ENCODE measurements around the gene ADAM8.

The ADAM8 gene

DNA sequence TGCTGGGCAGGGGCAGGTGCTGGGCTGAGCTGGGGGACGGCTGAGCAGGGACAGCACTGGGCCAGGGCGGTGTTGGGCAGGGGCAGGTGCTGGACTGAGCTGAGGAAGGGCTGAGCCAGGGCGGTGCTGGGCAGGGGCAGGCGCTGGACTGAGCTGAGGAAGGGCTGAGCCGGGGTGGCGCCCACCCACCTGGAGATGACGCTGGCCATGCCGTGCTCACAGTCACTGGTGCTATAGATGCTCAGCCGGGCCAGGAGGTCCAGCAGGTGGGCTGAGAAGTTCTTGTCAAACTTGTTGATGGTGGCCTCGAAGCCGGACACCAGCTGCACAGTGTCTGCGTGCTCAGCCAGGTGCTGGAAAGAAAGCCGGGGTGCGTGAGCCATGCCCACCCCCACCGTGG lies 4.4 kb upstream of the ADAM8 start:
- no peak for DNase-seq

DNA sequence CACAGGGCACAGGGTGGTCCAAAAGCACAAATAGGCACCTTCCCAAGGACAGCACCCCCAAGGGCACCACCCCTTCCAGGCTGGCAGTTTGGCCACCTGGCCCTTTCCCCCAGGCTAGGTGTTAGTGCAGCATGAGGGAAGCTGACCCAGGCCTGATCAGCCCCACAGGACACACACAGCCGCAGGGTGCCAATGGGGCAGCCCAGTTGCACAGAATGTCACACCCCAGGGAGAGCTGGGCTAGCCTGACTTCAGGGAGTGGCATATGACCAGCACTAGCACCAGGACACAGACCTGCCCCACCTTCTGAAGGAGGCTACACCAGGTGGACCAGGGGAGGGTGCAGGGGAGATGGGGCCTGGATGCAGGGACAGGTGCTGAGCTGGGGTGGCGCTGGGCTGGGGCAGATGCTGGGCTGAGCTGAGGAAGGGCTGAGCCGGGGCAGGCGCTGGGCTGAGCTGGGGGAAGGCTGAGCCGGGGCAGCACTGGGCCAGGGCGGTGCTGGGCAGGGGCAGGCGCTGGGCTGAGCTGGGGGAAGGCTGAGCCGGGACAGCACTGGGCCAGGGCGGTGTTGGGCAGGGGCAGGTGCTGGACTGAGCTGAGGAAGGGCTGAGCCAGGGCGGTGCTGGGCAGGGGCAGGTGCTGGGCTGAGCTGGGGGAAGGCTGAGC lies 3.9 kb upstream of the ADAM8 start:
- no peak for DNase-seq

DNA sequence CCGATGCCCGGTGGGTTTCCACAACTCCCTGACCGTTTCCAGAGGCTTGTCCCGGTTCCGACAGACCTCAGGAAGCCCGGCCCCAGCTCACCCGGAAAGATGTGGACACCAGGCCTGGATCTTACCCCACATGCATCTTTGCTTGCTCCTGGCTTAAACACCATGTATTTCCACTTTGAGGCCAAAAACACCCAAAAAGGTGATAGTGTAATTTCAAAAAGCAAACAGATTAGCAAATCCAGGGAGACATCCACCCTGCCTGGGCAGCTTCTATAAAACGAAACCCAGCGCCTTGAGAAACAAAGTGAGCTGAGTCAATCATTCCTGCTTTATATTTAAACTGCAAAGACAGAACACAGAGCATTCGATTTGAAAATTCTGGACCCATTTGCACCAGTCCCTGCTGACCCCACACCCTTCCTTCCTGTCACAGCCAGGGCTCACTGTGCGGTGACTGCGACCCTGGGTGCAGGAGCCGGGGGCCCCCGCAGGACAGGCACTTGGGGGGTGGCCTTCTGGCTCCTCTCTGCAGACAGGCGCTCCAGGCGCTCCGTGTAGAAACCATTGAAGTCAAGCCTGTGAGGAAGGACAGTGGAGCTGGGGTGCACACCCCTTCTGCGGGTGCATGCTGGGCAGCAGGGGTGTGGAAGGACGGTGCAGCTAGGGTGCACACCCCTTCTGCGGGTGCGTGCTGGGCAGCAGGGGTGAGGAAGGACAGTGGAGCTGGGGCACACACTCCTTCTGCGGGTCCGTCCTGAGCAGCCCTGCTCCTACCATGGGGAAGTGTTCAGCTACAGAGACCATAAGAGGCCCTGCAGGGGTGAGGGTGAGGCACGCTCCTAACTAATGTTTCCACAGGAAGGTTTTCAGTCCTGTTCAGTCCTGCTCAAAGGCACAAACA lies 2.9 kb upstream of the ADAM8 start:
- DNase-seq: no peak

DNA sequence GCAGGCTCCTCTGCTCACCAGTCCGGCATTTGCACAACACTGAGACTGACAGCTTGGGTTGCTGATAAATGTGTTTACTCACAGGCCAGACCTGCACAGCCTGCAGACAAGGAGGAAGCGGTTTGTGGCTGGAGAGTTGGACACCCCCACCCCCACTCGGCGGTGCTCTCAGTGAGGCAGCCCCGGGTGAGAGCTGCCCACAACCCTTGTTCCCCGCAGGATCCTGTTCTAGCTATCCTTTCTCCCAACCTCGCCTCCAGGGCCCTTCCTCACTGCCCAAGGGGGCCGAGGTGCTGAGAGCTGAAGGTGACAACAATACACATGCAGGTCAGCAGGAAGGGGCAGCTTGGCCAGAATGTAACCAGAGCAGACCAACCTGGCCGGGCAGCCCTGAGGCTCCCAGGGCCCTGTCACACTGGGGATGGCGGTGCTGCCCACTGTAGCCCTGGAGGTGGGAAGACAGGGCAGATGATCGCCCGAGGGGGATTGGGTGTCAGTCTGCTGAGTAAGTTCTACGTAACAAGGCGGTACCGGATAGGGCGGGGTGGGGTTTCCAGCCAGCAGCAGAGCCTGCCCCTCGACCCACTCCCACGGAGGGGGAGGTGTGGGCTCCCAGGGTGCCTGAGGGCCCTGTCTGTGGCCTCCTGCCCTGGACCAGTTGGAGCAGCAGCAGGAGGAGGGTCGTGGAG lies 2.1 kb upstream of the ADAM8 start:
- DNase-seq: no peak

DNA sequence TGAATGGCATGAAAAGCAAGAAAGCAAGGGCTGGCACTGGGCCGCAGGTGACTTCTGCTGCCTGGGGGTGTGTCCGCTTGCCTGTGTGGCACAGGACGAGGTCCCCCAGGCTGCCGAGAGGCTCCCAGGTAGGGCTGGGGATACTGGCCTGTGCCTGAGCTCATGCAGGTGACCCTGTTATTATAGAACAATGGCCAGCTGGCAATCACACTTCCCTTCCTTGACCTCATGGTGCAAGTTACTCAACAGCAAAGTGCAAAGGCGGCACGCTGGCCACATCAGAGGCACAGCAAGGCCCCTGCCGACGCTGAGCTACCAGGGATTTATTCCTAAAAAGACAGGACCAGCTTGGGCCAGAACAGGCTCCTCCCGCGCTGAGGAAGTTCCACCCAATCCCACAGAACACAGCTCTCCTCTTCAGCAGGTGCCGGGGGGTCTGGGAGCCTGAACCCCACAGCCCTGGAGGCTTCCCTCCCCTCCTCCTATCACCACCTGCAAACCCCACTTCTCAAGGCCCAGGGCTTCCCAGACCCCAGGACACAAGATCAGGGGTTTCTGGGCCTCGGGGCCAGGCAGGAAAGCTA lies 1.4 kb upstream of the ADAM8 start:
- no peak for DNase-seq

DNA sequence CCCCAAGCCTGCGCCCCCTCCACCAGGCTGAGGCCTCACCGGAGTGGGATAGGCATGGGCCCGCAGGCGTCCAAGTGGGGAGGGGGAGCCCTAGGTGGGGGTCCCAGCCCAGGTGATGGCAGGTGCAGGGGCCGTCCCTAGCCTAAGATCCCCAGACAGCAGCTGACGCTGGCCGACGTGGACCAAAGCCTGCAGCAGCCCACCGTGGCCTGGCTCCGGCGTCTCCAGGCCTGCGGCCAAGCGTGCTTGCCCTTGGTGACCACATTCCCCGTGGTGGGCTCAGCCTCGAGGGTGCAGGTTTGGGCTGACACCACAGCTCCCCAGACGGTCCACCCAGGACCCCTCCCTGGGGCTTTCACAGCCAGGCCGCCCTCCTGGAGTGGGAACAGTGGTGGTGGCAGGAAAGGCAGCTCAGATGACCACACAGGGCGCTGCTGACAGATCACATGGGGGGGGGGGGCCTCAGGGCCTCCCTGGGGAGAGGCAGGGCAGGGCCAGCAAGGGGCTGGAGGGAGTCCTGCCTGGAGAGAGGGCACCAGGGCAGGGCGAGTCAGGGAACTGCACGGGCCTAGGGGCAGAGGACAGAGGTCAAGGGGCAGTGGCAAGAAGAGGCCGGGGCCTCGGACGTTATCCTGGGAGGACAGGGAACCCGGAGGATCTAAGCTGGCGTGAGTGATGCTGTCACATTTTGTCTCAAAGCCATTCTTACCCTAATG lies 767 bp upstream of the ADAM8 start:
- no peak for DNase-seq

DNA sequence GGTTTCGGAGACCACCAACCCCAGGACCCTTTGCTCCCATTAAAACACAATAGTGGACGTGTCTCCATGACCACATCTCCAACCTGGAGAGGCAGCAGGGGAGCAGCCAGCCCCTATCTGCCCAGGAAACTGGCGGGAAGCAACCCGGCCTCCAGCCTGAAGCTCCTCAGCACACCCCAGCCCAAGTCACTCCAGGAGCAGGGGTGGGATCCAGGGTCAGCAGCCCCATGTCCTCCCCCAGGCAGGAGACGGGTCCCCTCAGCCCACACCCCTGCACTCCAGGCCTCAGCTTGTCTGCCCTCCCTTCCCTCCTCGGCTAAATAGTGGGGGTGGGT lies 601 bp downstream of the ADAM8 start:
- no peak for DNase-seq

DNA sequence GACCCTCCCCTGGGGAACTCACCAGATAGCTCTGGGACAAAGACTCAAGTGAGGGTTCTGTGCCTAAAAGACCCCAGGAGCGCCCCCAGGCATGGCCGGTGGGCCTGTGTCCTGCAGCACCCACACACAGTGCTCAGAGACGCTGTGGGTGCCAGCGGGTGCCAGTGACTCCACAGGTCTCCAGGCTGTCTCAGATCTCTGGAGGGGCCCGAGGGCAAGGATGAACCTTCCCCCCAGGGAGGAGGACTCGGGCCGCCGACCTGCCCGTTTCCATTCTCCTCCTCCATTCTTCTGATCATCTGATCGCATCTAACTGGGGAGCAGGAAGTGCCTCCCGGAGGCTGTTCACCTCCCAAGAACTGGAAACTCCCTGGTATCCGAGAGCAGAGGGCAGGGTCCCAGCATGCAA lies 980 bp downstream of the ADAM8 start:
- peak in 2 of 4 experiments; percentile 21 to 27 for DNase-seq

DNA sequence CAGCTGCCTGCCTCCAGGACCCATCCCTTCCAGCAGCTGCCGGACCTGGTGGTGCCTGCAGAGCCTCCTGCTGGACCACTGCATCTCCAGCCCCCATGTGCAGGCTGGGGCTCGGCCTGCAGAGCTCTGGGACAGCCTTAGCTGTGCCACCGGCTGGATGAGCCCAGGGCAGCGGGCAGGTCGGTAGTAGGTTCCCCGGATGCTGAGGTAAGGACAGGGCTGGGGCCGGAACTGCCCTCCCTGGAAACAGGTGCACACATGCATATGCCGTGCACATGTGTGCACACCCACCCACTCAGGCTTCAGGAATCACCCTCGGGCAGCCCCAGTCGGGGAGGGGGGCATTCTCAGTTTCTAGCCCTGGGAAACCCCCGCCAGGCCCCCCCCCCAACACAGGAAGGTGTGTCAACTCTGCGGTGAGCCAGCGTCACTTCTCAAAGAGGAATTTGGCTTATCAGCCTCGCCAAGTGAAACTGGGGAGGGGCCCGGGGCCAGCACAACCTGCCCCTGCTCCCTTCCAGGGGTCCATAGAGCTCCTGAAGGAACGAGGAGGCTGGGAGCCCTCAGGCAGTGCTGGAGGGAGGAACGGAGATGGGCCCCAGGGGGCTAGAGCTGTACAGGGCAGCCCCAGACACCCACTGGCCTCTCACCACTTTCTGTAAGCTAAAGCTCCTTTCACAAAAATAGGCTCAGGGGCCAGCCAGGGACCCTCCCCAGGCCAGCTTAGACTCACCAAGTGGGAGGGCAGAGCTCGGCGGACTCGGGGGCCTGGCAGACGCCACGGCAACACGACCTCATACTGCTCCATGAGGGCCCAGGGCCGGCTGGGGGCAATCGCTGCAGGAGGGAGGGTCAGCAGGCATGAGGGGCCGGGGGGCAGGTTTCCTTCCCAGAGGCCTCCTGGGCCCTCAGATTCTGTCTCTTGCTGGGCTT lies 1.7 kb downstream of the ADAM8 start:
- peak; percentile 56 to 70 (median 60) for DNase-seq

DNA sequence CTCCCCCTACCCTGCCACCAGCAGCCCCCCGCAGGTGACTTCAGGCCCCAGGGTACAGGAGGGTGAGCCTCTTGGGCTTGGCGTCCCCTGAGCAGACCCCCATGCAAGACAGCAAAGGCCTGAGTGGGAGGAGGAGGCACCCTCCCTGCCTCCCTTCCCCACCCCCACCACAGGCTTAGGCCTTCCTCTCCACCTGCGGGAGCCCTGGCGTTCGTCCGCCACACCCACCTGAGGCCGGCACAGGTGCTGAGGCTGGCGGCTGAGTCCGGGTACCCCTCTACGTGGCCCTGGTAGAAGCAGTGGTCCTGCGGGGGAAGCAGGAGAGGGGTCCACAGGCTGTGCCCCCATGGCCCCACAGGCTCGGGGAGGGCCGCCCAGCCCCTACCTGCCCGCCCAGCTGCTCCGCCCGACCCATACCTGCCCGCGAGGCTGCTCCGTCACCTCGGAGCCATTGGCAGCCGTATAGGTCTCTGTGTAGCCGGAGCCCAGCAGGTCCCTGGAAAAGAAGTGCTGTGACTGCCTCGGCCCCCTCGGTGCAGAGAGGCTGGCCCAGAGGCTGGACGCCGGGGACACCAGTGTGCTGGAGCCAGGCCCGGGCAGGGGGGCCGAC lies 3.0 kb downstream of the ADAM8 start:
- DNase-seq: no peak

DNA sequence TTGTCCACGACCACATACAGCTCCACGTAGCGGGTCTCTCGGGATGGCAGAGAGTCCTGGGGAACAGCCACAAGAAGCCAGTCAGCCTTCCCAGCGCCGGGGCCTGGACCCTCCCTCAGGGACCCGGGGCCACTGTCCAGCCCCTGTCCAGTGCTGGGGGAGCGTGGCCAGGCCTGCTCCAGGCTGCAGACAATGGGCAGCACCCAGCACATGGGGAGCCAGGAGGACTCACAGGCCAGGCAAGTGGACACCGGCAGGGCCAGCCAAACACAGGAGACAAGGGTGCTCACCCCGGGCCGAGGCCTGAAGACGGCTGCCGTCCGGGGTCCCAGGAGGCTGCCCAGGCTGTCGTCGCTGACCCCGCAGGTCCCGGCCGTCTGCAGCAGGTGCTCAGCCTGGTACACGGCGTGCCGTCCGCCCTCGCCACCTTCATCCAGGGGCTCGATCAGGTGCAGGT lies 3.7 kb downstream of the ADAM8 start:
- no peak for DNase-seq

DNA sequence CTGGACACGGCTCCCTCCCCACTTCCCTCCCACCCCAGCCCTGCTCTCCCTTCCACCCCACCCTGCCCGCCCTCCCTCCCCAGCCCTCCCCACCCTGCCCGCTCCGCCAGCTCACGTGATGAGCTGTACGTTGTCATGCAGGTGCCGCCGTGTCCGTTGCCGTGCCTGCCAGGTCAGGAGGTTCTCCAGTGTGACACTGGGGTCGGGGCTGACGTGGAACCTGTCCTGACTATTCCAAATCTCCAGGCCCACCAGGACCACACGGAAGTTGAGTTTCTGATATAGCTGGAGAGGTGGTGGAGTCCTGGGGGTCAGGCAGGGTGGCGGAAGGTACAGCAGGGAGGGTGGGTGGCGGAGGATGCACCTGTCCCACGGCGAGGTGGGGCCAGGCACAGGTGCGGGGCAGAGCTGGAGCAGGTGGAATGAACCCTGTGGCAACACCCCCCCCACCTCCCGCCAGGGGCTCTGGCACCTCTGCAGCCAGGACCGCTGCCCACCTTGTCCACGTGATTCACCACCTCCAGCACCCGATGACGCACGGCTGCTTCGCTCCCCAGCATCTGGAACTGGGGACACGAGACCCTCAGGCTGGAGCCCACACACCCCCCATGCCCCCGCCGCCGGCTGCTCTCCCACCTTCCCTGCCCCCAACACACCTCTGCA lies 4.2 kb downstream of the ADAM8 start:
- DNase-seq: no peak

DNA sequence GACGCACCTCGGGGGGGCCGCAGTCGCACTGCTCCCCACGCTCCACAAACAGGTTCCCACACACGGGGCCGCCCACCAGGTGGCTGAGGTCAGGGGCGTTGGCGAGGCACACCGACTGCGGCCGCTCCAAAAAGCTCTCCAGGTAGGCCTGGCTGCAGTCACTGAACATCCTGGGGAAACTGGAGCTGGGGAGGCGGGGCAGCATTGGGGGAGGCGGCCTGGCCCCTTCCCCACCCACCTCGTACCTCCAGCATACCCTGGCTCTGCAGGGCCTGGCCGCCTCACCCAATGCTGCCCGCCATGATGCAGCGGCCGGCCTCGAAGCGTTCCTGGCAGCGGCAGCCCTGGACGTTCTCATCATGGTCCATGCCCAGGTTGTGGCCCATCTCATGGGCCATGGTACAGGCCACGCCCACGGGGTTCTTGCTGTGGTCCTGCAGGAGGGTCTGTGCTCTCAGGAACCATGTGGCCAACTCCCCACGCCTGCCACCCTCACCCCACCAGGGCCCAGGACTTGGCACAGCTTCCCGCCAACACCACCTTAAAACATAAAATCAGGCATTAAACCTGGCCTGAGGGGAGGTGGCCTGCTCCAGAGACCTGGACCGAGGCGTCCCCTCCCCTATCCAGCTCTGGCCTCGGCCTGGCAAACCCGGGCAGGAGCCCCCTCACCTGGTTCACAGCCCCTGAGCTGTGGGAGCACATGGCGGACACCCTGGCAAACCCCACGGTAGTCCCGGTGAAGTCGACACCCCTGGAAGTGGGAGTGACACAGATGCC lies 5.0 kb downstream of the ADAM8 start:
- no peak for DNase-seq

DNA sequence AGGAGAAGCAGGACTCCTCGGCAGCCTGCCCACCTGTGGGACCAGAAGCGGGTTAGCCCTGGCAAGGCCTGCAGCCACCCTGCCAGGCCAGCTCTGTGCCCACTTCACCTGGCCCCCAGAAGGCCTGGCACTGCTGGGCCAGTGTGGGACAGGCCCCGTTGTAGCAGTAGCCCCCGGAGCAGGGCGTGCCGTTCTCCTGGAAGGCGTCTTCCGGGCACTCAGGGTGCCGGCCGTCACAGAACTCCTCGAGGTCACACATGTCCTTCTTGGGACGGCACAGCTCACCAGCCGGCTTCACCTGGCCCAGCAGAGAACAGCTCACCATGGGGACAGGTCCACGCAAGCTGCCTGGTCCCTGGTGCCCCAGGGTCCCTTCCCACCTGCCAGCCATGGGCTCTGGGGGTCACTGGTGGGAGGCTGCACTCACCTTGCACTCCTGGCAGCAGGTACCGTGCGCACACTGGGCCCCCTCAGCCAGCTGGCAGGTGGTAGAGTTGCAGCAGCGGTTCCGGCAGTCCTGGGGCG lies 5.8 kb downstream of the ADAM8 start:
- no peak for DNase-seq

DNA sequence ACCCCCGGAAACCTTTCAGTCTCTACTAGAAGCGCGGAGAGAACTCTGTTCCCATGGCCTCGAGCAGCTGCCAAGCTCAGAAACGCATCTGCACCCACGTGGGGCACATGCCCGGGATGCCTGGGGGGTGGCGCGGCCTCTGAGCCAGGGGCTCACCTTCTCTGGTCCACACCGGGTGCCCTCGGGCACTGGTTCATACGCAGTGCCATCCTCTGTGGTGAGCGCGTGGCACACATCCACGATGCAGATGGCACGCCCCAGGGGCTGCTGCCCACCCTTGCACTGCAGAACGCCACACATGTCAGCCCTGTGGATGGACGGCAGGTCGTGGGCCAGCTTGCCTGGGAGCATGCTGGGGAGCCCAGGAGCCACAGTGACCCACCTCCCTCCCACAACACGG lies 6.5 kb downstream of the ADAM8 start:
- DNase-seq: no peak

DNA sequence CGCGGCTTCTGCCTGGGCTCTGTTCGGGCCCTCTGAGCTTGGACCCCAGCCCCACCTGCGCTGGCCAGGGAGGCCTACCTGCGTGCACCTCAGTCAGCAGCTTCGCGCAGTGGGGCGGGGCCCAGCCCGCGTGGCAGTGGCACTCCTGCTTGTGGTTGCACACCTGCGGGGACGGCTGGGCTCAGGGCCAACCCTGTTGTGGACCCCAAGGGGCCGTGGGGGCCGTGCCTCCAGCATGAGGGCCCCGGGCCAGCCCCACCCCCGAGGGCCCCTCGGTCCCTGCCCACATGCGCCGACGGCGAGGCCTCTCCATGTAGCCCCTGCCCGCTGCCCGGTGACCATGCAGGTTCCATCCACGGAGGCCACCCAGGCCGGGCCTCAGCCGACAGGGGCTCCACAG lies 7.3 kb downstream of the ADAM8 start:
- no peak for DNase-seq

DNA sequence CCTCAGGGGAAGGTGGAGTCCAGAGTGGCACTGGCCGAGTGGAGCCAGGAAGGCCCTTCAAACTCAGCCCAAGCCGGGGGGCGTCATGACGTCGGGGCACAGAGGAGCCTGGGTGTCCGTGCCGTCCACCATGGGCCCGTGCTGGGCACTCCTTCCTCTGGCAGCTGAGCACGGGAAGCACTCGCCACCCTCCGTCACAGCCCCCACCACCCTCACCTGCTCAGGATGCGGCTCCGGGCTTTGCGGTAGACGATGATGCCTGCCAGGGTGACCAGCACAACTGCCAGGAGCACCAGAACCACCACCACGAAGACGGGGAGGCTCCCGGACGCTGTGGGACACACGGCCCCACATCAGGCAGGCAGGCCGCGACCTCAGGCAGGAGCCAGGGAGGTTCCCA lies 8.1 kb downstream of the ADAM8 start:
- no peak for DNase-seq

DNA sequence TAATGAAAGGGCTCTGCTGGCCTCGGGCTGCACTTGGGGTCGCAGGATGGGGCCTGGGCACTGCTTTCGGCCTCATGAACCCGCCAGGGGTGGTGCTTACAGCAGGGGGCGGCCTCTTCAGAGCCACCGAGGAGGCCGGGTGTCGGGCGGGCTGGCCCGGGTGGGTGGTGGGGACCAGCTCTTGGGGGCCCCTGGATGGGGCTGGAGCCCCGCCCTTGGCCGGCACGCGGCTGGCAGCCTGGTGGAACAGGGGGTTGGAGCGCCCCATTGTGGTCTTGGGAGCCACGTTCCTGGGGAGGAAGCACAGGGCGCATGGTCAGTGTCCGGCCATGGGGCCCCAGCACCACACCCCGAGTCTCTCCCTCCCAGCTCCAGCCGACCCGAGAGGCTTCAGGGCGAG lies 8.8 kb downstream of the ADAM8 start:
- DNase-seq: no peak

DNA sequence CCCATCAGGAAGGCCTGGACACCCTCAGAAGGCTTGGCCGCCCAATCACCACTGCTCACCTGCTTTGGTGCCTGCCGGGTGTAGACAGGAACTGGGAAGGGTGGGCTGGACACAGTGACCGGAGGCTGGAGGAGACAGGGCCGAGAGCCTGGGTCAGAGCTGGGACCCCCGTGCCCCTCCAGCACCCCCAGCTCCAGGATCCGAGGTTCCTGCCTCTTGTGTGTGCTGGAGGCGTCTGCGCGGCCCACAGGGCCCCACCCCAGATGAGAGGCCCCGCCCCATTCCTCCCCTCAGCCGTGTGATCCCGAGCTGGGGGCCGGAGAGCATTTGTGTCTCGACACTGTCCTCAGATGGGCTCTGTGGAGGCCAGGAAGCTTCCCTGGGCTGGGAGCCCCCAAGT lies 9.4 kb downstream of the ADAM8 start:
- no peak for DNase-seq

Data from activated CD4-positive, CD25-positive, alpha-beta regulatory T cell (primary cell).